A549 treated with Hydrocortisone at 1 μM for 4 hours (cell line): ENCODE measurements around the gene GLIPR2. TPM values are rescaled to one million over a fixed set of nuclear protein-coding genes. Genes with fewer than 3 reads are reported as not detected.

Experiments used
- total RNA-seq: library from RNA; stranded (reverse); fragments of 200-300 nt; extraction: Qiagen RNA extraction; gene quantifications from 5 replicates; pipeline ENCODE4 v1.2.3, GENCODE V29; 2022

GLIPR2 gene
- total RNA-seq: 7.7 to 9.4 TPM (median 9.1 TPM) in 5 replicates

GRCh38 chr9:36136272-36136893 lies at the start of gene GLIPR2:
Gene GLIPR2, plus strand, starts transcription at chr9:36136733. Its CDS starts 46 bp downstream, at chr9:36136779.

GRCh38 chr9:36169166-36169565 lies 32.6 kb downstream of the GLIPR2 start, which contains the start of gene CCIN:
Gene CCIN, plus strand, starts transcription at chr9:36169388. Its CDS starts 115 bp downstream, at chr9:36169503.

GRCh38 chr9:36190388-36191289 lies 54.1 kb downstream of the GLIPR2 start, which contains the start of gene CLTA:
Gene CLTA, plus strand, starts transcription at chr9:36190921. Its CDS starts 136 bp downstream, at chr9:36191057.

Other genes starting within 250 kb of the GLIPR2 start
- 0.20 to 0.47 TPM (median 0.30 TPM) in 5 replicates for gene HRCT1, start 230.5 kb upstream of the GLIPR2 start, total RNA-seq
- gene SPAAR, start 227.2 kb upstream of the GLIPR2 start, total RNA-seq: 0.05 to 0.15 TPM (median 0.07 TPM) in 3 of 5 replicates, not detected in the others
- gene OR2S2, start 178.6 kb upstream of the GLIPR2 start, total RNA-seq: not detected in 5 replicates
- 5.5 to 6.3 TPM (median 6.0 TPM) in 5 replicates for gene RECK, start 99.8 kb upstream of the GLIPR2 start, total RNA-seq
- gene CCIN, start 32.7 kb downstream of the GLIPR2 start, total RNA-seq: 0.06 TPM in 1 of 5 replicates, not detected in the others
- gene CLTA, start 54.2 kb downstream of the GLIPR2 start, total RNA-seq: 277 to 408 TPM (median 373 TPM) in 5 replicates
- gene GNE, start 121.7 kb downstream of the GLIPR2 start, total RNA-seq: 11.6 to 17.7 TPM (median 14.6 TPM) in 5 replicates